HepG2 (cell line): ENCODE results near the gene HMGN4. TPM values are rescaled to one million over a fixed set of nuclear protein-coding genes. Genes with fewer than 3 reads are reported as not detected.

ENCODE experiments used
- HDAC2 ChIP-seq: sonication (generic); formaldehyde crosslinking; IDR thresholded peaks from 2 replicates; pipeline ENCODE4 v1.4.0; 2020; ENCODE audit warnings: missing genetic modification reagents
- MEIS2 ChIP-seq: sonication (generic); formaldehyde crosslinking; IDR thresholded peaks from 2 replicates; pipeline ENCODE4 v1.9.0; 2021; ENCODE audit warnings: mild to moderate bottlenecking, missing genetic modification reagents
- ZBTB4 ChIP-seq: sonication (generic); formaldehyde crosslinking; IDR thresholded peaks from 2 replicates; pipeline ENCODE4 v1.4.0; 2020; ENCODE audit warnings: missing genetic modification reagents, mild to moderate bottlenecking, borderline replicate concordance
- ZFP62 ChIP-seq: sonication (generic); formaldehyde crosslinking; IDR thresholded peaks from 2 replicates; pipeline ENCODE4 v1.4.0; 2020; ENCODE audit warnings: missing genetic modification reagents
- ZNF576 ChIP-seq: sonication (generic); formaldehyde crosslinking; IDR thresholded peaks from 2 replicates; pipeline ENCODE4 v1.4.0; 2020; ENCODE audit warnings: mild to moderate bottlenecking, missing genetic modification reagents
- ZNF597 ChIP-seq: sonication (generic); formaldehyde crosslinking; IDR thresholded peaks from 2 replicates; pipeline ENCODE4 v1.5.0; 2020; ENCODE audit warnings: missing genetic modification reagents
- ZNF646 ChIP-seq: sonication (generic); formaldehyde crosslinking; IDR thresholded peaks from 2 replicates; pipeline ENCODE4 v1.9.0; 2021; ENCODE audit warnings: mild to moderate bottlenecking, missing genetic modification reagents
- ZNF710 ChIP-seq: sonication (generic); formaldehyde crosslinking; IDR thresholded peaks from 2 replicates; pipeline ENCODE4 v1.5.0; 2020; ENCODE audit warnings: mild to moderate bottlenecking, missing genetic modification reagents, borderline replicate concordance
- polyA plus RNA-seq, 8 experiments: library from polyadenylated mRNA; depleted of rRNA in 3 of 8; stranded (reverse) in 7 of 8; unstranded in 1 of 8; fragments of >200 nt; fragmentation: Illumina TruSeq in 4 of 8; extraction: Trizol in 4 of 8; gene quantifications; 2 replicates each; pipeline versions ENCODE4 v1.2.1 to v1.2.3, GENCODE V29; 2011 to 2016; ENCODE audit warnings: low read depth in 4 of 8, missing spikeins in 1 of 8, mixed read lengths in 1 of 8; ENCODE audit not compliant: insufficient read depth in 1 of 8
- total RNA-seq, 5 experiments: library from RNA; depleted of rRNA; stranded (reverse); fragments of >200 nt; fragmentation: Illumina TruSeq; extraction: Trizol; gene quantifications; 2 replicates each; pipeline ENCODE4 v1.2.3, GENCODE V29; 2016; ENCODE audit warnings: low read depth in 1 of 5

HMGN4 gene
- total and polyA plus RNA-seq, 2 of the 13 experiments (the other 11 are each of a cell fraction or from before 2014, with no cell fraction given): 39.9 to 52.1 TPM

- TF ChIP-seq ZNF597 (CRISPR knock-in tag) (peak; percentile 99; the same call in 1 of the 2 replicates), ZNF646 (no peak), ZFP62 (peak; percentile 77; the same call in 1 of the 2 replicates), MEIS2 (CRISPR knock-in tag) (peak; percentile 67), ZBTB4 (CRISPR knock-in tag) (no peak), HDAC2 (CRISPR knock-in tag) (peak; percentile 71; the same call in 1 of the 2 replicates), ZNF710 (no peak), ZNF576 (CRISPR knock-in tag) (no peak)
These were observed 17.1 kb upstream of the HMGN4 start (continued) for GRCh38 chr6:26520850-26521599.
